Psoas muscle (tissue), 8 donors: ENCODE results near the gene DMXL2. TPM values are rescaled to one million over a fixed set of nuclear protein-coding genes. Genes with fewer than 3 reads are reported as not detected.

Experiments used
- ATAC-seq, 4 donors: fragments of 200-7000 bp; cut with Tn5 transposase; one replicate each; pipeline ENCODE4 v1.9.1; 2020; ENCODE audit warnings: moderate library complexity in 3 of 4, mild to moderate bottlenecking in 2 of 4
- DNase-seq, 2 donors: peaks; one replicate each; pipeline ENCODE4 v3.0.0-alpha.2; 2020
- H3K27ac ChIP-seq: fragments of 200-600 bp; one replicate; pipeline ENCODE4 v1.8.0; 2022
- H3K27me3 ChIP-seq, 3 donors: fragments of 200-600 bp in 1 of 3; one replicate each; pipeline versions ENCODE4 v1.6.1 to v1.8.0; 2013 to 2022; ENCODE audit warnings: low read length in 2 of 3, mild to moderate bottlenecking in 2 of 3, moderate library complexity in 1 of 3; ENCODE audit not compliant: insufficient read depth in 3 of 3
- H3K36me3 ChIP-seq, 2 donors: fragments of 200-600 bp in 1 of 2; one replicate each; pipeline versions ENCODE4 v1.6.1 to v1.8.0; 2013 to 2022; ENCODE audit warnings: low read depth in 1 of 2, mild to moderate bottlenecking in 1 of 2, moderate library complexity in 1 of 2; ENCODE audit not compliant: insufficient read depth in 1 of 2
- H3K4me1 ChIP-seq: fragments of 200-600 bp; one replicate; pipeline ENCODE4 v1.8.0; 2022
- H3K4me3 ChIP-seq: fragments of 200-600 bp; one replicate; pipeline ENCODE4 v1.8.0; 2022; ENCODE audit warnings: mild to moderate bottlenecking
- H3K9me3 ChIP-seq: fragments of 200-600 bp; one replicate; pipeline ENCODE4 v1.8.0; 2022
- CTCF ChIP-seq: fragments of 200-600 bp; IDR thresholded peaks from one replicate; pipeline ENCODE4 v1.8.0; 2022; ENCODE audit warnings: antibody characterized with exemption
- WGBS, 3 donors: extraction: QIAGEN DNeasy Blood & Tissue Kit; methylation state at CpG; one replicate each; pipeline versions ENCODE4 v1.1.6 to v1.1.7; 2013; 5-methylcytosine and 5-hydroxymethylcytosine counted together
- intact Hi-C, 2 donors: fragments of 100-400 bp; cut with DNase I; formaldehyde crosslinking; loops; one replicate each; pipeline versions ENCODE4 v1.11.0 to v1.14.2; 2022
- polyA plus RNA-seq, 3 donors: library from polyadenylated mRNA; stranded (reverse); fragments of 200-250 nt; gene quantifications; one replicate each; pipeline ENCODE4 v1.2.3, GENCODE V29; 2013
- total RNA-seq, 4 donors: library from RNA; stranded (reverse); fragmentation: NEBNext Ultra II Directional in 2 of 4; extraction: Animal tissue kit (Norgen Biotek cat#: 25700) in 2 of 4; gene quantifications; one replicate each; pipeline versions ENCODE4 v1.2.1 to v1.2.4, GENCODE V29; 2021 to 2023
- donor health status: healthy with polysubstance abuse.
- donor health status: DM: no; HTN: no; CAD: no; lungs with moderate emphysema.
- donor health status: Bipolar disorder and iron deficiency.
- donor health status: healthy.
- donor health status: DM: yes; HTN: yes; CAD: no.
- donor health status: DM: no; HTN: no; CAD: no.
- donor health status: DM: no; HTN: no; CAD: no.
- donor health status: DM: yes; HTN: yes; CAD: no.

Gene DMXL2
- total and polyA plus RNA-seq, 7 donors, result 1.9 to 8.0 (median 3.1) TPM

GRCh38 chr15:51623386-51623938 is 891 bp upstream of the DMXL2 start:
- Histone ChIP-seq H3K36me3 (no peaks in the 10 kb centered on the region), H3K9me3 (no peaks in the 10 kb centered on the region), H3K27ac (no peak overlapping the region), H3K4me1 (no peaks in the 10 kb centered on the region), H3K4me3 (peak overlapping the region; percentile 90), H3K27me3 (no peaks in the 10 kb centered on the region)
- TF ChIP-seq CTCF, result no peak
- 28 to 30% (median 29%) methylated on average over 8 of the region's 8 CpGs for WGBS, 3 donors
- intact Hi-C loops, result no loop called here
- no peak for ATAC-seq
- no peak for DNase-seq

- Histone ChIP-seq H3K27ac (peak overlapping the region; percentile 61), H3K9me3 (no peaks in the 10 kb centered on the region), H3K36me3 (no peaks in the 10 kb centered on the region), H3K4me3 (peak overlapping the region; percentile 90), H3K4me1 (no peaks in the 10 kb centered on the region), H3K27me3 (no peaks in the 10 kb centered on the region)
- 0% methylated on average over 41 to 44 of the region's 44 CpGs for WGBS, 3 donors
- TF ChIP-seq CTCF, result no peak
- DNase-seq (peak; percentile 33 to 58), ATAC-seq (peak; percentile 40 to 71 (median 52))
- intact Hi-C loops, result no loop called here
These were observed 501 bp downstream of the DMXL2 start for GRCh38 chr15:51621936-51622603.

- TF ChIP-seq CTCF, result no peak
- ATAC-seq, result no peak
- H3K4me3 ChIP-seq, result peak overlapping the region; percentile 90
- no peaks in the 10 kb centered on the region for H3K27me3 ChIP-seq
- 42 to 48% (median 47%) methylated on average over 6 of the region's 6 CpGs for WGBS, 3 donors
- no peaks in the 10 kb centered on the region for H3K9me3 ChIP-seq
- no peaks in the 10 kb centered on the region for H3K4me1 ChIP-seq
- intact Hi-C loops, result no loop called here
- H3K36me3 ChIP-seq, result no peaks in the 10 kb centered on the region
- H3K27ac ChIP-seq, result no peak overlapping the region
- DNase-seq, result no peak
These were observed 1.3 kb downstream of the DMXL2 start for GRCh38 chr15:51621155-51621765.

GRCh38 chr15:51620641-51621040 is 1.9 kb downstream of the DMXL2 start:
- intact Hi-C loops, result no loop called here
- no peak for TF ChIP-seq CTCF
- Histone ChIP-seq H3K27ac (no peak overlapping the region), H3K36me3 (no peaks in the 10 kb centered on the region), H3K4me1 (no peaks in the 10 kb centered on the region), H3K27me3 (no peaks in the 10 kb centered on the region), H3K4me3 (no peak overlapping the region), H3K9me3 (no peaks in the 10 kb centered on the region)
- 78 to 82% (median 78%) methylated on average over 4 of the region's 4 CpGs for WGBS, 3 donors
- DNase-seq (no peak), ATAC-seq (no peak)
